WTC11 (cell line): ENCODE data around the gene DNAH1.

ENCODE experiments used
- CTCF ChIP-seq: fragments of 200-600 bp; IDR thresholded peaks from 2 replicates; pipeline ENCODE4 v1.8.0; 2022; ENCODE audit warnings: antibody characterized with exemption
- FOXK1 ChIP-seq: sonication (generic); formaldehyde crosslinking; IDR thresholded peaks from 2 replicates; pipeline ENCODE4 v1.8.0; 2022; ENCODE audit warnings: mild to moderate bottlenecking, moderate library complexity, missing genetic modification reagents

- TF ChIP-seq CTCF (no peak), FOXK1 (CRISPR knock-in tag) (no peak)
These were observed 36.5 kb upstream of the DNAH1 start for GRCh38 chr3:52279596-52279995.
